GM12878 (cell line): ENCODE data around the gene CRYZL1. TPM values are rescaled to one million over a fixed set of nuclear protein-coding genes. Genes with fewer than 3 reads are reported as not detected.

Source experiments
- ATAC-seq: fragments of 200-7000 bp; cut with Tn5 transposase; 3 replicates; pipeline ENCODE4 v1.9.1; 2020; ENCODE audit warnings: mild to moderate bottlenecking, moderate library complexity
- BruUV-seq: library from RNA; stranded (reverse); fragments of 400-500 nt; replicated peaks from 2 replicates; lab custom pipeline; 2021; lab: Mats Ljungman, UMichigan
- CTCF ChIA-PET: fragments of 300-600 bp; sonication (Branson Sonifier 250); formaldehyde crosslinking; extraction: SDS; loops from one replicate; lab custom pipeline; 2021; ENCODE audit warnings: inconsistent platforms; lab: Yijun Ruan, JAX
- POLR2A ChIA-PET: fragments of 350-600 bp; formaldehyde crosslinking; extraction: SDS; loops from one replicate; lab custom pipeline; 2021; ENCODE audit warnings: inconsistent platforms; lab: Charles Lee
- RAD21 ChIA-PET: fragments of 300-600 bp; sonication (Branson Sonifier 250); formaldehyde crosslinking; loops from one replicate; lab custom pipeline; 2023; ENCODE audit warnings: antibody characterized with exemption; ENCODE audit not compliant: unreplicated experiment; lab: Charles Lee
- SMC1A ChIA-PET: fragments of 300-600 bp; sonication (Branson Sonifier 250); formaldehyde crosslinking; loops from one replicate; lab custom pipeline; 2023; ENCODE audit not compliant: unreplicated experiment, uncharacterized antibody; lab: Charles Lee
- DNase-seq: peaks from one replicate; pipeline ENCODE4 v3.0.0-alpha.2; 2011; ENCODE audit warnings: low read depth, low spot score
- FAIRE-seq: peaks from 3 replicates; lab custom pipeline; 2011; peaks lifted over from hg19 to GRCh38; lab: Jason Lieb, UNC
- H2AFZ ChIP-seq: 2 replicates; pipeline ENCODE4 v1.6.0; 2011; ENCODE audit warnings: low read depth, low read length, control low read depth; ENCODE audit not compliant: control insufficient read depth
- H3K27ac ChIP-seq: 2 replicates; pipeline ENCODE4 v1.5.1; 2011; ENCODE audit warnings: control low read depth; ENCODE audit not compliant: control insufficient read depth, insufficient read depth
- H3K27me3 ChIP-seq, 2 experiments: replicated peaks in 1 of 2; 2 replicates each; pipeline versions ENCODE4 v1.6.0 to v1.6.1; 2011; ENCODE audit warnings: low read length in 1 of 2; ENCODE audit not compliant: control insufficient read depth in 2 of 2, insufficient read depth in 2 of 2
- H3K36me3 ChIP-seq, 2 experiments: 2 replicates each; pipeline ENCODE4 v1.5.1; 2011; ENCODE audit warnings: low read length in 1 of 2; ENCODE audit not compliant: control insufficient read depth in 2 of 2, insufficient read depth in 2 of 2
- H3K4me1 ChIP-seq: 2 replicates; pipeline ENCODE4 v1.6.1; 2011; ENCODE audit warnings: mild to moderate bottlenecking, low read length, moderate library complexity, mixed read lengths; ENCODE audit not compliant: control insufficient read depth, insufficient read depth
- H3K4me2 ChIP-seq: 2 replicates; pipeline ENCODE4 v1.6.0; 2011; ENCODE audit warnings: control low read depth; ENCODE audit not compliant: control insufficient read depth, insufficient read depth
- H3K4me3 ChIP-seq: fragments of 200-600 bp; sonication (generic); 2 replicates; pipeline ENCODE4 v1.5.1; 2016
- H3K79me2 ChIP-seq: 2 replicates; pipeline ENCODE4 v1.6.0; 2011; ENCODE audit warnings: low read length; ENCODE audit not compliant: control insufficient read depth, insufficient read depth
- H3K9ac ChIP-seq: 2 replicates; pipeline ENCODE4 v1.8.0; 2011; ENCODE audit warnings: low read length, control low read depth, mixed read lengths; ENCODE audit not compliant: control insufficient read depth, insufficient read depth
- H3K9me3 ChIP-seq: replicated peaks from 3 replicates; pipeline ENCODE4 v1.5.1; 2011; ENCODE audit warnings: mild to moderate bottlenecking, low read length; ENCODE audit not compliant: control insufficient read depth, insufficient read depth
- H4K20me1 ChIP-seq: 2 replicates; pipeline ENCODE4 v1.6.0; 2011; ENCODE audit not compliant: control insufficient read depth, insufficient read depth
- CBX3 ChIP-seq: fragments of 200-600 bp; sonication (generic); IDR thresholded peaks from 2 replicates; pipeline ENCODE4 v1.6.1; 2016; ENCODE audit warnings: low read depth, borderline replicate concordance
- DPF2 ChIP-seq: fragments of 450-650 bp; IDR thresholded peaks from 2 replicates; pipeline ENCODE4 v1.6.1; 2017; ENCODE audit warnings: mild to moderate bottlenecking
- ELK1 ChIP-seq: IDR thresholded peaks from 2 replicates; pipeline ENCODE4 v1.6.1; 2012; ENCODE audit warnings: low read depth, low read length, improper control_type of control experiment
- ETV6 ChIP-seq, 2 experiments: fragments of 450-650 bp in 1 of 2; IDR thresholded peaks in 1 of 2; conservative IDR thresholded peaks in 1 of 2; 2 replicates each; pipeline ENCODE4 v1.6.1; 2014; ENCODE audit warnings: antibody characterized with exemption in 1 of 2, borderline replicate concordance in 1 of 2, low read depth in 1 of 2, mild to moderate bottlenecking in 1 of 2, moderate library complexity in 1 of 2
- JUNB ChIP-seq: IDR thresholded peaks from 2 replicates; pipeline ENCODE4 v1.6.1; 2016; ENCODE audit warnings: antibody characterized with exemption, mild to moderate bottlenecking
- KDM1A ChIP-seq: fragments of 200-600 bp; sonication (generic); IDR thresholded peaks from 2 replicates; pipeline ENCODE4 v1.6.1; 2016; ENCODE audit warnings: borderline replicate concordance
- MEF2A ChIP-seq: IDR thresholded peaks from 2 replicates; pipeline ENCODE4 v1.6.1; 2011; ENCODE audit warnings: low read depth, mild to moderate bottlenecking, low read length, moderate library complexity; ENCODE audit not compliant: insufficient read depth
- NFIC ChIP-seq: IDR thresholded peaks from 2 replicates; pipeline ENCODE4 v1.6.1; 2012; ENCODE audit warnings: low read depth, mild to moderate bottlenecking, inconsistent platforms, low read length, moderate library complexity
- NRF1 ChIP-seq: conservative IDR thresholded peaks from 2 replicates; pipeline ENCODE4 v1.6.1; 2011; ENCODE audit warnings: mild to moderate bottlenecking, low read depth, low read length, improper control_type of control experiment
- POLR2AphosphoS2 ChIP-seq: IDR thresholded peaks from 2 replicates; pipeline ENCODE4 v1.6.1; 2011; ENCODE audit warnings: low read depth, mild to moderate bottlenecking, low read length, improper control_type of control experiment, moderate library complexity
- PRDM15 ChIP-seq: fragments of 450-650 bp; formaldehyde crosslinking; IDR thresholded peaks from 2 replicates; pipeline ENCODE4 v1.4.0; 2020; ENCODE audit warnings: mild to moderate bottlenecking, moderate library complexity
- RCOR1 ChIP-seq: conservative IDR thresholded peaks from 2 replicates; pipeline ENCODE4 v1.6.1; 2012; ENCODE audit warnings: low read depth, low read length, improper control_type of control experiment
- SMAD5 ChIP-seq: IDR thresholded peaks from 2 replicates; pipeline ENCODE4 v1.6.1; 2016; ENCODE audit warnings: antibody characterized with exemption, low read depth
- SREBF2 ChIP-seq: IDR thresholded peaks from 2 replicates; pipeline ENCODE4 v1.6.1; 2012; ENCODE audit warnings: mild to moderate bottlenecking, low read length
- STAT3 ChIP-seq: IDR thresholded peaks from 2 replicates; pipeline ENCODE4 v1.6.1; 2011; ENCODE audit warnings: low read depth, low read length, improper control_type of control experiment
- WRNIP1 ChIP-seq: IDR thresholded peaks from 2 replicates; pipeline ENCODE4 v1.6.1; 2011; ENCODE audit warnings: low read depth, low read length, improper control_type of control experiment, borderline replicate concordance
- ZNF24 ChIP-seq: fragments of 450-650 bp; IDR thresholded peaks from 2 replicates; pipeline ENCODE4 v1.6.1; 2017; ENCODE audit warnings: antibody characterized with exemption, mild to moderate bottlenecking
- ZNF622 ChIP-seq: fragments of 450-650 bp; IDR thresholded peaks from 2 replicates; pipeline ENCODE4 v1.6.1; 2017; ENCODE audit warnings: mild to moderate bottlenecking, inconsistent platforms
- WGBS: methylation state at CpG from one replicate; pipeline ENCODE4 v1.1.6; 2016; ENCODE audit warnings: low lambda C conversion rate; ENCODE audit not compliant: insufficient replicate concordance, insufficient coverage; ENCODE audit errors: missing lambda C conversion rate; 5-methylcytosine and 5-hydroxymethylcytosine counted together
- in situ Hi-C: fragments of 300-500 bp; cut with MboI; formaldehyde crosslinking; loops from 9 replicates; pipeline ENCODE4 v1.14.3; 2018; ENCODE audit warnings: mixed read lengths
- intact Hi-C: fragments of 100-400 bp; cut with micrococcal nuclease; formaldehyde crosslinking; loops from one replicate; pipeline ENCODE4 v1.14.2; 2022; ENCODE audit not compliant: unreplicated experiment
- polyA plus RNA-seq, 11 experiments: library from polyadenylated mRNA; depleted of rRNA in 4 of 11; unstranded in 6 of 11; stranded (reverse) in 5 of 11; fragments of >200 nt; fragmentation: Nextera tagmentation in 4 of 11; fragmentation: Illumina TruSeq in 1 of 11; extraction: Ambion mirVana in 4 of 11; extraction: Trizol in 1 of 11; gene quantifications; 1 replicate in 1 of 11; 2 replicates in 10 of 11; pipeline versions ENCODE4 v1.2.1 to v1.2.3, GENCODE V29; 2011 to 2016; ENCODE audit warnings: inconsistent platforms in 2 of 11, missing spikeins in 2 of 11, low read depth in 1 of 11
- total RNA-seq, 4 experiments: library from RNA; depleted of rRNA in 3 of 4; stranded (reverse); fragments of >200 nt in 3 of 4; fragmentation: Illumina TruSeq in 1 of 4; extraction: Trizol in 1 of 4; gene quantifications; 2 replicates each; pipeline versions ENCODE4 v1.2.1 to v1.2.3, GENCODE V29; 2013 to 2021

The CRYZL1 gene
- total and polyA plus RNA-seq, 10 of the 15 experiments (the other 5 are each of a cell fraction or from before 2014, with no cell fraction given): 14.3 to 72.4 (median 30.7) TPM

GRCh38 chr21:33562389-33562788 lies 79.2 kb downstream of the CRYZL1 start:
- Histone ChIP-seq H3K4me3 (no peak overlapping the region), H3K9me3 (no peaks in the 10 kb centered on the region), H4K20me1 (no peaks in the 10 kb centered on the region), H3K27me3 (no peaks in the 10 kb centered on the region), H3K27ac (no peak overlapping the region), H3K9ac (no peak overlapping the region), H3K4me1 (no peaks in the 10 kb centered on the region), H3K79me2 (peaks cover 6% of the 10 kb centered on the region), H3K36me3 (peaks cover 11 to 34% of the 10 kb centered on the region in 2 experiments), H2AFZ (no peak overlapping the region), H3K4me2 (no peak overlapping the region)
- WGBS: 94% methylated on average over 2 of the region's 2 CpGs
- ATAC-seq (no peak), DNase-seq (no peak), FAIRE-seq (no peak)
- ChIA-PET RAD21 (no interaction called here), POLR2A (interaction anchor here (0.6 kb wide), 1 partner anchor 8 kb away, joined by 3 read pairs; no protein-coding TSS in a partner anchor), SMC1A (interaction anchor here (1.1 kb wide), 1 partner anchor 10 kb away, joined by 3 read pairs; no protein-coding TSS in a partner anchor), CTCF (interaction anchor here (1.0 kb wide), 1 partner anchor 42 kb away, joined by 3 read pairs; no protein-coding TSS in a partner anchor)
- TF ChIP-seq SREBF2 (no peak), ETV6 (conservative IDR thresholded peaks at IDR 0.05 in 1 of 2, IDR thresholded peaks at IDR 0.05 in 1 of 2; ENCODE audit: borderline replicate concordance in 1 of 2, low read depth in 1 of 2) (no peak), ZNF622 (no peak), RCOR1 (no peak), POLR2AphosphoS2 (no peak), JUNB (no peak), NFIC (no peak), ELK1 (no peak), KDM1A (no peak), NRF1 (no peak), WRNIP1 (no peak), PRDM15 (no peak), STAT3 (no peak), SMAD5 (no peak), MEF2A (no peak), ZNF24 (no peak), DPF2 (no peak), CBX3 (no peak)
- in situ Hi-C loops: no loop called here
- no TSS peak for BruUV-seq
- intact Hi-C loops: no loop called here
